ENCODE data around the gene WDR6. TPM values are rescaled to one million over a fixed set of nuclear protein-coding genes. Genes with fewer than 3 reads are reported as not detected.

The WDR6 gene
- total and polyA plus RNA-seq, 12 donors, result 70.4 to 126 (median 77.9) TPM

DNA sequence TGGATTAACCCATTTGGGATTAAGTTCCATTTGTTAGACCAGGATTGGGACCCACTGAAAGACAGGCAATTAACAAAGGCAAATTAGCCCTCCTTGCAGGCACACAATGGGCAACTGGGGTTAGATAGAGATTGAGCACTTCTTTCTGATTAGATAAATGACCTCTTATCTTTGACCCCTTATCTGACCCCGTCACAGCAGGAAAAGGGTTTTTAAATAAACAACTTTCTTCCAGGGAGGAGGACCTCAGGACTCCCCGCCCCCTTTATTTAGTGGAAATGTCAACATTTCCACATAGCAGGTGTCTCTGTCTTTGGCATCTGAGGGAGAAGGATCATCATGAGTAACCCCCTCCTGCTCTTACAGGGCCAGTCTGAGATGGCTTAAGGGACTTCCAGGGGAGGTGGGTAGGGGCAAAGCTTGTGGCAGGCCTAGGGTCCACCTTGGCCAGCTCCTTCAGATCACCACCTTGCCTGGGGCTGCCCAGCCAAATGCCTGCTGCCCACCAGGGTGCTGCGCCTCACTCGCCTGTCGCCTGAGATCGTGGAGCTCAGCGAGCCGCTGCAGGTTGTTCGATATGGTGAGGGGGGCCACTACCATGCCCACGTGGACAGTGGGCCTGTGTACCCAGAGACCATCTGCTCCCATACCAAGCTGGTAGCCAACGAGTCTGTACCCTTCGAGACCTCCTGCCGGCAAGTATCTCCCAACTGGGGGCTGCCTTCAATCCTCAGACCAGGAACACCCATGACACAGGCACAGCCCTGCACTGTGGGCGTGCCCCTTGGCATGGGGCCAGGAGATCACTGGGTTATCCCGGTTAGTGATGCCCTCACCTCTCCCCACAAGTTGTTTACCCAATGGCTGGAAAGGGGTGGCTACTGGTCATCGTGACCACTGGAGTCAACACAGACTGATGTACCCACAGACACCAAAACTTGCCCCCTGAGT is 2.6 kb upstream of the WDR6 start:
- Histone ChIP-seq H3K4me1 (peaks cover 4 to 27% (median 16%) of the 10 kb centered on the region in 9 donors), H3K9me3 (no peaks in the 10 kb centered on the region), H3K27ac (no peak overlapping the region), H3K36me3 (peaks cover 0 to 21% (median 0%) of the 10 kb centered on the region in 9 donors), H3K4me3 (no peak overlapping the region), H3K27me3 (no peaks in the 10 kb centered on the region)
- intact Hi-C loops (cut with DNase I), result no loop called here
- 85 to 89% methylated on average over 16 of the region's 16 CpGs for whole genome bisulfite sequencing, 2 donors
- DNase-seq, result no peak
- TF ChIP-seq, protein P1, sequence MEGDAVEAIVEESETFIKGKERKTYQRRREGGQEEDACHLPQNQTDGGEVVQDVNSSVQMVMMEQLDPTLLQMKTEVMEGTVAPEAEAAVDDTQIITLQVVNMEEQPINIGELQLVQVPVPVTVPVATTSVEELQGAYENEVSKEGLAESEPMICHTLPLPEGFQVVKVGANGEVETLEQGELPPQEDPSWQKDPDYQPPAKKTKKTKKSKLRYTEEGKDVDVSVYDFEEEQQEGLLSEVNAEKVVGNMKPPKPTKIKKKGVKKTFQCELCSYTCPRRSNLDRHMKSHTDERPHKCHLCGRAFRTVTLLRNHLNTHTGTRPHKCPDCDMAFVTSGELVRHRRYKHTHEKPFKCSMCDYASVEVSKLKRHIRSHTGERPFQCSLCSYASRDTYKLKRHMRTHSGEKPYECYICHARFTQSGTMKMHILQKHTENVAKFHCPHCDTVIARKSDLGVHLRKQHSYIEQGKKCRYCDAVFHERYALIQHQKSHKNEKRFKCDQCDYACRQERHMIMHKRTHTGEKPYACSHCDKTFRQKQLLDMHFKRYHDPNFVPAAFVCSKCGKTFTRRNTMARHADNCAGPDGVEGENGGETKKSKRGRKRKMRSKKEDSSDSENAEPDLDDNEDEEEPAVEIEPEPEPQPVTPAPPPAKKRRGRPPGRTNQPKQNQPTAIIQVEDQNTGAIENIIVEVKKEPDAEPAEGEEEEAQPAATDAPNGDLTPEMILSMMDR (IDR thresholded peaks at IDR 0.05), result no peak
- no peak for ATAC-seq

DNA sequence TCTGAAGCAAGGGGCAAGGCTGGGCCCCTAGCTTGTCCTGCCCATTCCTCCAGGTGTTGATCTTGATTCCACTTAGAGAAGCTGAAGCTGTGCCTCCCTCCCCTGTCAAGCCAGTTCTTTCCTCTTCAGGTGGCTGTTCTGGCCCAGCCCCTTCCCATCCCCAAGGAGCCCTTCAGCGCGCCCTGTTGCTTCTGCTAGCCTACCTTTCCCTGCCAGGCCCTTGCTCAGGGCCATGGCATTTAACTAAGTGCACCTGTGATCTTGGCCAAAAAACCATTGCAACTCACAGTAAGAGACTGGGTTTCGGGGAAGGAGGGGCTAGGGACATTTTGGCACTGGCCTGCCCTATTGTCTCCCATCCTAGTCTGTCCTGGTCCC is 1.9 kb upstream of the WDR6 start:
- H3K27me3 ChIP-seq, result no peaks in the 10 kb centered on the region
- ATAC-seq (no peak), DNase-seq (no peak)
- peaks cover 0 to 22% (median 0%) of the 10 kb centered on the region in 9 donors for H3K36me3 ChIP-seq
- no peak overlapping the region for H3K4me3 ChIP-seq
- intact Hi-C loops (cut with DNase I), result no loop called here
- H3K9me3 ChIP-seq, result no peaks in the 10 kb centered on the region
- TF ChIP-seq, protein P1 (IDR thresholded peaks at IDR 0.05), result no peak
- 97 to 99% methylated on average over 3 of the region's 3 CpGs for WGBS, 2 donors
- H3K4me1 ChIP-seq, result peaks cover 4 to 27% (median 16%) of the 10 kb centered on the region in 9 donors
- no peak overlapping the region for H3K27ac ChIP-seq

DNA sequence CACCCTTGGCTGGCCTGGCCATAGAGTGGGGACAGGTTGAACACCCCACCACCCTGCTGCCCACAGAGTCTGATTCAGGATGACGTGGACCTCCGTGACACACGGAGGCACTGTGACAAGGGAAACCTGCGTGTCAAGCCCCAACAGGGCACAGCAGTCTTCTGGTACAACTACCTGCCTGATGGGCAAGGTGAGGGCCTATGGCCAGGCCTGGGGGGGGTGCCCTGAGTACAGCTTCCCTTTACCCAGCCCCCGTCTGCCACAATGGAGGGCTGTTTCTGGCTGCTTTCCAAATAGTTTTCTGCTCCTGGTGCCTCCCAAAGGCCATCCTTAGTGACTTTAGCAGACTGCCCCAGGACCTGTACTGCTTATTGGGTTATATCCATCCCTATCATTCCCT is 1.2 kb upstream of the WDR6 start:
- ATAC-seq, result no peak
- intact Hi-C loops (cut with DNase I), result no loop called here
- TF ChIP-seq, protein P1 (IDR thresholded peaks at IDR 0.05), result no peak

DNA sequence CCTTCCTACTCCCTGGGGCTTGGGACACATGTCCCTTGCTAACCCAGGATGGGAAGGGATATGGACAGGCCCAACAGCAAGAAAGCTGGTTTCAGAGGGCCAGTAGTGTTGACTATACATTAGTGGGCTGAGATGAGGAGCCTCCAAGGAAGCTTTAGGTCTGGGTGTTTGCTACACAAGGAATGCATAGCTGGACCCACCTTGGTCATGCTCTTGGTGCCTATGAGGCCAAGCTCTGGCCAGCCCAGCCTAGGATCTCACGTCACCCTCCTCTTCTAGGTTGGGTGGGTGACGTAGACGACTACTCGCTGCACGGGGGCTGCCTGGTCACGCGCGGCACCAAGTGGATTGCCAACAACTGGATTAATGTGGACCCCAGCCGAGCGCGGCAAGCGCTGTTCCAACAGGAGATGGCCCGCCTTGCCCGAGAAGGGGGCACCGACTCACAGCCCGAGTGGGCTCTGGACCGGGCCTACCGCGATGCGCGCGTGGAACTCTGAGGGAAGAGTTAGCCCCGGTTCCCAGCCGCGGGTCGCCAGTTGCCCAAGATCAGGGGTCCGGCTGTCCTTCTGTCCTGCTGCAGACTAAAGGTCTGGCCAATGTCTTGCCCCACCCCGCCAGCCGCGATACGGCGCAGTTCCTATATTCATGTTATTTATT is 653 bp upstream of the WDR6 start:
- intact Hi-C loops (cut with DNase I), result no loop called here
- 1 to 4% methylated on average over 32 of the region's 32 CpGs for WGBS, 2 donors
- Histone ChIP-seq H3K27ac (peak overlapping the region; percentile 80 to 97 (median 92)), H3K4me3 (peak overlapping the region; percentile 55 to 93 (median 72)), H3K36me3 (peaks cover 0 to 28% (median 0%) of the 10 kb centered on the region in 9 donors), H3K9me3 (no peaks in the 10 kb centered on the region), H3K4me1 (peaks cover 4 to 27% (median 16%) of the 10 kb centered on the region in 9 donors), H3K27me3 (no peaks in the 10 kb centered on the region)
- DNase-seq (peak; percentile 23 to 44), ATAC-seq (peak; percentile 1 to 43 (median 14))
- TF ChIP-seq, protein P1 (IDR thresholded peaks at IDR 0.05), result no peak

More for the DNA sequence above, 1.2 kb upstream of the WDR6 start:
- 95 to 97% methylated on average over 5 of the region's 5 CpGs for WGBS, 2 donors
- no peak for DNase-seq
- peak overlapping the region in 6 of 10 donors; percentile 80 to 97 (median 92) for H3K27ac ChIP-seq
- no peaks in the 10 kb centered on the region for H3K9me3 ChIP-seq
- peaks cover 0 to 22% (median 0%) of the 10 kb centered on the region in 9 donors for H3K36me3 ChIP-seq
- peaks cover 4 to 27% (median 16%) of the 10 kb centered on the region in 9 donors for H3K4me1 ChIP-seq
- H3K4me3 ChIP-seq, result peak overlapping the region in 8 of 10 donors; percentile 55 to 93 (median 72)
- no peaks in the 10 kb centered on the region for H3K27me3 ChIP-seq

Measured in heart right ventricle (tissue), 16 donors.